GM12865 (cell line): ENCODE data around the gene PLCB1.

Experiments
- DNase-seq: peaks from one replicate; pipeline ENCODE4 v3.0.0; 2010; ENCODE audit warnings: low read depth
- H3K4me3 ChIP-seq: 2 replicates; pipeline ENCODE4 v1.5.1; 2011; ENCODE audit warnings: mild to moderate bottlenecking, low read depth, low read length, control low read depth
- CTCF ChIP-seq: IDR thresholded peaks from 2 replicates; pipeline ENCODE4 v1.5.1; 2011; ENCODE audit warnings: low read length, control low read depth, low read depth, inconsistent platforms; ENCODE audit not compliant: insufficient read depth; ENCODE audit errors: missing control alignments

PLCB1 gene

GRCh38 chr20:8912731-8913130, 780.7 kb downstream of the PLCB1 start:
- H3K4me3 ChIP-seq, result no peak overlapping the region
- no peak for TF ChIP-seq CTCF
- no peak for DNase-seq

GRCh38 chr20:8913456-8913855, 781.4 kb downstream of the PLCB1 start:
- no peak overlapping the region for H3K4me3 ChIP-seq
- TF ChIP-seq CTCF, result no peak
- DNase-seq, result no peak

- DNase-seq, result no peak
- TF ChIP-seq CTCF, result no peak
- no peak overlapping the region for H3K4me3 ChIP-seq
Observed at GRCh38 chr20:8914421-8914820, 782.4 kb downstream of the PLCB1 start.

- DNase-seq, result no peak
- H3K4me3 ChIP-seq, result no peak overlapping the region
- no peak for TF ChIP-seq CTCF
Observed at GRCh38 chr20:8917084-8917483, 785.0 kb downstream of the PLCB1 start.

- TF ChIP-seq CTCF, result no peak
- DNase-seq, result no peak
- H3K4me3 ChIP-seq, result no peak overlapping the region
Observed at GRCh38 chr20:8918145-8918544, 786.1 kb downstream of the PLCB1 start.

- DNase-seq, result no peak
- no peak for TF ChIP-seq CTCF
- H3K4me3 ChIP-seq, result no peak overlapping the region
Observed at GRCh38 chr20:8924539-8924938, 792.5 kb downstream of the PLCB1 start.

- no peak overlapping the region for H3K4me3 ChIP-seq
- DNase-seq, result no peak
- no peak for TF ChIP-seq CTCF
Observed at GRCh38 chr20:8930726-8931125, 798.7 kb downstream of the PLCB1 start.
